ENCODE data around the gene IGSF5. TPM values are rescaled to one million over a fixed set of nuclear protein-coding genes. Genes with fewer than 3 reads are reported as not detected.

IGSF5 gene
- total and polyA plus RNA-seq, 10 of the 15 experiments (the other 5 are each of a cell fraction or from before 2014, with no cell fraction given): not detected

GRCh38 chr21:39726133-39726532 is 18.9 kb upstream of the IGSF5 start:
- FAIRE-seq: no peak
- in situ Hi-C loops (cut with MboI) (no loop called here), intact Hi-C loops (cut with micrococcal nuclease; ENCODE audit: unreplicated experiment) (no loop called here)
- DNase-seq (ENCODE audit: low read depth, low spot score): no peak
- POLR2A ChIA-PET: no interaction called here
- no peaks in the 10 kb centered on the region; the same call in 2 of the 3 replicates for H3K9me3 ChIP-seq (replicated peaks; ENCODE audit: control insufficient read depth, insufficient read depth, low read length)
- ATAC-seq: no peak
- RAD21 ChIA-PET (ENCODE audit: unreplicated experiment): no interaction called here
- no TSS peak for BruUV-seq (replicated peaks)
- no peak overlapping the region for H2AFZ ChIP-seq (ENCODE audit: control insufficient read depth, low read depth, low read length)
- H3K27ac ChIP-seq (ENCODE audit: control insufficient read depth, insufficient read depth): no peak overlapping the region
- SMC1A ChIA-PET (ENCODE audit: uncharacterized antibody, unreplicated experiment): no interaction called here
- TF ChIP-seq IRF4 (IDR thresholded peaks at IDR 0.05; ENCODE audit: low read depth, low read length) (no peak), HDGF (IDR thresholded peaks at IDR 0.05) (no peak), CBX5 (IDR thresholded peaks at IDR 0.05; ENCODE audit: low read depth) (no peak), TBL1XR1 (IDR thresholded peaks at IDR 0.05; ENCODE audit: low read depth, low read length) (no peak), POLR2AphosphoS2 (IDR thresholded peaks at IDR 0.05; ENCODE audit: low read depth, low read length) (no peak), NFYA (IDR thresholded peaks at IDR 0.05; ENCODE audit: borderline replicate concordance, low read depth, low read length) (no peak), IKZF1 (conservative IDR thresholded peaks at IDR 0.05) (no peak)
- no peak overlapping the region for H3K9ac ChIP-seq (ENCODE audit: control insufficient read depth, insufficient read depth, low read length)
- no peaks in the 10 kb centered on the region for H3K27me3 ChIP-seq (replicated peaks in 1 of 2; ENCODE audit: control insufficient read depth in 2 of 2, insufficient read depth in 2 of 2, low read length in 1 of 2)
- CTCF ChIA-PET: no interaction called here
- no peak overlapping the region for H3K4me2 ChIP-seq (ENCODE audit: control insufficient read depth, insufficient read depth)
- WGBS (ENCODE audit: insufficient coverage, insufficient replicate concordance, low lambda C conversion rate, missing lambda C conversion rate): 37% methylated on average over 7 of the region's 7 CpGs
- H4K20me1 ChIP-seq (ENCODE audit: control insufficient read depth, insufficient read depth): no peaks in the 10 kb centered on the region
- no peaks in the 10 kb centered on the region for H3K36me3 ChIP-seq (ENCODE audit: control insufficient read depth in 2 of 2, insufficient read depth in 2 of 2, low read length in 1 of 2)
- no peaks in the 10 kb centered on the region for H3K4me1 ChIP-seq (ENCODE audit: control insufficient read depth, insufficient read depth, low read length)
- no peaks in the 10 kb centered on the region for H3K79me2 ChIP-seq (ENCODE audit: control insufficient read depth, insufficient read depth, low read length)
- no peak overlapping the region for H3K4me3 ChIP-seq

GRCh38 chr21:39727401-39728120 is 17.4 kb upstream of the IGSF5 start:
- H3K79me2 ChIP-seq (ENCODE audit: control insufficient read depth, insufficient read depth, low read length): no peaks in the 10 kb centered on the region
- WGBS (ENCODE audit: insufficient coverage, insufficient replicate concordance, low lambda C conversion rate, missing lambda C conversion rate): 22% methylated on average over 15 of the region's 15 CpGs
- no peak for ATAC-seq
- POLR2A ChIA-PET: no interaction called here
- SMC1A ChIA-PET (ENCODE audit: uncharacterized antibody, unreplicated experiment): no interaction called here
- no peaks in the 10 kb centered on the region; the same call in 2 of the 3 replicates for H3K9me3 ChIP-seq (replicated peaks; ENCODE audit: control insufficient read depth, insufficient read depth, low read length)
- no peak overlapping the region for H3K4me3 ChIP-seq
- CTCF ChIA-PET: no interaction called here
- BruUV-seq (replicated peaks): no TSS peak
- intact Hi-C loops (cut with micrococcal nuclease; ENCODE audit: unreplicated experiment) (no loop called here), in situ Hi-C loops (cut with MboI) (no loop called here)
- no peaks in the 10 kb centered on the region for H3K4me1 ChIP-seq (ENCODE audit: control insufficient read depth, insufficient read depth, low read length)
- no peak overlapping the region for H3K4me2 ChIP-seq (ENCODE audit: control insufficient read depth, insufficient read depth)
- RAD21 ChIA-PET (ENCODE audit: unreplicated experiment): no interaction called here
- no peaks in the 10 kb centered on the region for H4K20me1 ChIP-seq (ENCODE audit: control insufficient read depth, insufficient read depth)
- H2AFZ ChIP-seq (ENCODE audit: control insufficient read depth, low read depth, low read length): no peak overlapping the region
- H3K27ac ChIP-seq (ENCODE audit: control insufficient read depth, insufficient read depth): no peak overlapping the region
- no peak for TF ChIP-seq ATF7 (IDR thresholded peaks at IDR 0.05; ENCODE audit: low read depth)
- TF ChIP-seq MLLT1 (IDR thresholded peaks at IDR 0.05): no peak
- TF ChIP-seq ELK1 (IDR thresholded peaks at IDR 0.05; ENCODE audit: low read depth, low read length): no peak
- no peak for TF ChIP-seq BMI1 (IDR thresholded peaks at IDR 0.05; ENCODE audit: borderline replicate concordance)
- FAIRE-seq: no peak
- H3K36me3 ChIP-seq (ENCODE audit: control insufficient read depth in 2 of 2, insufficient read depth in 2 of 2, low read length in 1 of 2): no peaks in the 10 kb centered on the region
- no peak overlapping the region for H3K9ac ChIP-seq (ENCODE audit: control insufficient read depth, insufficient read depth, low read length)
- DNase-seq (ENCODE audit: low read depth, low spot score): no peak
- H3K27me3 ChIP-seq (replicated peaks in 1 of 2; ENCODE audit: control insufficient read depth in 2 of 2, insufficient read depth in 2 of 2, low read length in 1 of 2): no peaks in the 10 kb centered on the region

Data from GM12878 (cell line).